CD4-positive, alpha-beta T cell treated with Interleukin-6 for 4 hours (primary cell): ENCODE results near the gene BRINP2.

Source experiments
- DNase-seq: peaks from one replicate; pipeline ENCODE4 v3.0.0-alpha.2; 2020; ENCODE audit warnings: mixed read lengths

Gene BRINP2

DNA sequence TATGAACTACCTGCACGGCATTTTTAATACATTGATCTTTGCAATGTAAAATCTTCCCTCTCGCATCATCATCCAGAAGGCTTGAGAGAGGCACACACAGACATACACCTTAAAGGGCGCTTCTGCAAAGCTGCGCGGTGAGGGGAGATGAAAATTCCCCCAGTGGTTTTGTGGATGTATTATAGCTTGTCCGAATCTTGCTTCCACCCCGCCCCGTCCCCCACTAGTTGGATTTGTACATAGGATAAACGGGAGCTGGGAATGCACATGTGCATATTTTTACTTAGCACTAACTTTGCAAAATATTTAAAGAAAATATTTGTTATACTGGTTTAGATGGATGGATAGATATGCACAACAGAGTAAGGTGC lies 5.7 kb upstream of the BRINP2 start:
- DNase-seq = no peak

GRCh38 chr1:177171536-177172123 lies 872 bp downstream of the BRINP2 start:
- DNase-seq = no peak

GRCh38 chr1:177172272-177172671 lies 1.5 kb downstream of the BRINP2 start:
- DNase-seq = no peak

GRCh38 chr1:177172866-177173265 lies 2.1 kb downstream of the BRINP2 start:
- DNase-seq = no peak

DNA sequence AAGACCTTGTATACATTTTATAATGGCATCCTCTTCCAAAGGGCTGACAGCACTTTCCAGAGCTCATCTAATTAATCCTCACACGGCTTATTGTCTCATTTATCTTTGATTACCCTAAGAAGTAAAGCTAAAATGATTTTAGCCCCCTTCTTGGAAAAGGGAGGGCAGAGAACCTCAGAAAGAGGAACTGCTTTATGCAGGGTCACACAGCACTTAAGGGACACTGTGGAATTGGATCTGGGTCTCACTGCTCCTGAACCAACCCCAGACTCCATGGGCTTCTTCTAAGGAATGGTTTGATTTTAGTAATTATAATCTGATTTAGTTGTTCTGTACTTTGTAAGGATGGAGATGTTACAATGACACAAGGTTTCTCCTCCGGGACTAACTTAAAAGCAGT lies 3.2 kb downstream of the BRINP2 start:
- DNase-seq = no peak

GRCh38 chr1:177174921-177175634 lies 4.3 kb downstream of the BRINP2 start:
- DNase-seq = no peak

DNA sequence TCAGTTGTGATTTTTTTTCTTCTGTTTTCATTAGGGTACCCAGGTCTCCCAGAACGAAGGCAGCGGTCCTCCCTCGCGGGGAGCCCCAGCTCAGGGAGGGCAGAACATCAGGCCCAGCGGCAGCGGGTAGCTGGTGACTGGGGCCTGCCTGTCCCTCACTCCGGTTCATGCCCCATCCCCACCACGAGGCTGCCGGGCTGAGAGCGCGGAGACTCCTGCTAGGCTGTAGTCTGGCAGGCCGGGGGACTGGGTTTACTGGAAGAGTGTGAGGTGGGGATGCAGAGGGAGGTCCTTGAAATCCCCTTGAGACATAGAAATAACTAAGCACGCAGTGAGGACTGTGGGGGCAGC lies 10.5 kb downstream of the BRINP2 start:
- DNase-seq = no peak

- no peak for DNase-seq
Measured at GRCh38 chr1:177181631-177182291, 11.0 kb downstream of the BRINP2 start.

- DNase-seq = no peak
Measured at GRCh38 chr1:177183836-177184235, 13.1 kb downstream of the BRINP2 start.

DNA sequence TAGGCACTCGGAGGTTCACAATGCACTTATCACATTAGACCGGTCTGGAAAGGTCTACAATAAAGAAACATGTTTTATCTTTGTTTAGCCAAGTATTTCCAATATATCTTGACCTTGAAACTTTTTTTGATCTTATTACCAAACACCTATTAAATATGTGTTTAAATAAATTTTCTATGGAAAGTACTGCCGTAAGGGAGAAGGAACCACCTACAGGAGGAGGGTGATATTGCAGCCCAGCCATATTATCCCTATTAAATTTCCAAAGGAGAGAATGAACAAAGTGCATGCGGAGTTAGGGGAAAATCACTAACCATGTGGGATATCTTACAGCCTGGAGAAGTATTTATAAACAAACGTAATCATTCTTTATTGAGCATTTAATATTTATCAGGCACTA lies 14.5 kb downstream of the BRINP2 start:
- no peak for DNase-seq

GRCh38 chr1:177186639-177187038 lies 15.9 kb downstream of the BRINP2 start:
- no peak for DNase-seq

- no peak for DNase-seq
Measured at GRCh38 chr1:177190308-177190970, 19.7 kb downstream of the BRINP2 start.

DNA sequence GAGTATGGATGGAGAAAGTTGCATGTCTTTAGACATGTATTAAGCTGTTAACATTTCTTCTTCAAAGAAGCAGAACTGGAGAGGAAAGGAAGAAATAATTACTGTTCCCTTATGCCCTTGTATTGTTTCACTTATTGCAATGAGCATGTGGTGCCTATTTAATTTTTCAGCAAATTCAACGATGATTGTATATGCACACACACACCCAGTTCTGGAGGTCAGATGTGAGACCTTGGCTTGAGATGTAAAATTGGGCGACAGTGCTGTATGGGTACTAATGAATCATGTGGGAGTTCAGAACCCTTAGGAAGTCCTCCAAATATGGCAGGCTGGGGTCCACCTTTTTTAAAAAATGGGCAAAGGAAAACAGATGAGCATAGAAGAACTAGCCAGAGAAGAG lies 27.5 kb downstream of the BRINP2 start:
- no peak for DNase-seq

GRCh38 chr1:177200290-177200689 lies 29.5 kb downstream of the BRINP2 start:
- DNase-seq = no peak

DNA sequence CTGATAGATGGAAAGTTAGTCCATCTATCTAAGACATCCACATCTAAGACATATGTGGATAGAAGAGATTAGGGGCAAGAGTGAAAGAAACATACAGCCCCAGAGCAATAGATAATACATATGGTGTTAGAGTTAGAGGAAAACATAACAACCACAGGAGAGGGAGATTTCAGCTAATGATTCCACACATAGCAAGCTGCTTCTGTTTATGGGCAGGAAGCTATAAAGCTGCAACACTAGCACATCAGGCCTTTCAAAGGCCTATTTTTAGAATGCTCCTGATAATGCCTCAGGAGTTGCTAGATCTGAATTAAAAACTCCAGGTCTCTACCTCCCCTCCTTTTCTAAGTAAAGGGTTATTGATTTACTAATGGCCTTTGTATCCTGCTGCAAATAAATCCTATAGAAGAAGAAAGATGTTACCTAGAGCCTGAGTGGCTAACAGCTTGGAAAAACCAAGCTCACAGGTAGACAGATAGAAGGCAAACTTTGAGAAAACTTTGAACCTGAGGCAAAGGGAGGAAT lies 36.1 kb downstream of the BRINP2 start:
- DNase-seq = no peak

DNA sequence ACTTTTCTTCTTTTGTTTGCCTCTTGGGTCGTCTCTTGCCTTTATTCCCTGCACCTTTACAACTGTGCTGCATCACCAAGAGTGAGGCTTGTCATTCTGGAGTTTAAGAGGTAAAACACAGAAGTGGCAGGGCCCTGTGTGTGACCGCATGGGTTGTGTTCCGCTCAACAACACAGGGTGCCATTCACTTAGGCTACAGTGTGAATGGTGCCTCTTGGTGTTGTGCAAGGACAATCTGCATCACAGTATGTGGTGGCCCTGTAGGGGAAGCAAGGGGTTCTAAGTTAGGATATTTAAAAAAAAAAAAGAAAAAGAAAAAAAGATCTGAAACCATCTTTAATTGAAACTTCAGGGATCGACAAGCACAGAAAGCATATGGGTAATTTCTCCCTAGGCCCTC lies 38.2 kb downstream of the BRINP2 start:
- no peak for DNase-seq

DNA sequence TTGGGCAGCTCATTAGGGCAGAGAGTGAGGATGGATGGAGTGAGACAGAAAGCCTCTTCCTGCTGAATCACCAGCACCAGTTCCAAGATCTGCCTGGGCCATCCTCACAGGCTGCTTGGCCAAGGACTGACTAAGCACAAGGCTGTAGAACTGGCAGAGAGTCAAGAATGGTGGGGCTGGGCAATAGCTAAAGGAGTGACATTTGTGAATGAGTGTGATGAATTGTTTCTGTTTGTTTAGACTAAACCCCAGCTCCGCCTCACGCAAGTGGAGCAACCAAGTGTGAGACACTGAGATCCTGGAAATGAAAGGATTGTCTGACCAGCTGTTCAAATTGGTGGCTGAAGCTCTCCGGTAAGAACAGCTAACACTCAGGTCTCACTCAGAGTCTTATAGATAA lies 38.6 kb downstream of the BRINP2 start:
- DNase-seq = no peak

- DNase-seq = no peak
Measured at GRCh38 chr1:177210071-177210470, 39.3 kb downstream of the BRINP2 start.

DNA sequence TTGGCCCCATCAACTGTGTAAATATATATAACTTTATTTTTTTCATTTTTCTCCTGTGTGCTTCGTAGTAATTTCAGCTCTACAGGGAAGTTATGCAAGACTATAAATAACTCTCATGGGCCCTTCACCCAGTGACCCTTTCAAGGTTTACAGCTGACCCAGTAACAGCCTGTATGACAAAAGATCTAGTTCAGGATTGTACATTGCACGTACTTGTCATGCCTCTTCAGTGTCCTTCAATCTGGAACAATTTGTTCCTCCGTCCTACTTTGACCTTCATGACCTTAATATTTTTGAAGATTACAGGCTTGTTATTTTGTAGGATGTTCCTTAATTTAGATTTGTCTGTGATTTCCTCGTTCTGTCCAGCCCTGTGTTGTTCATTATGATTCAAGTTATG lies 40.5 kb downstream of the BRINP2 start:
- no peak for DNase-seq

GRCh38 chr1:177216587-177217202 lies 45.9 kb downstream of the BRINP2 start:
- DNase-seq = no peak

GRCh38 chr1:177219554-177220458 lies 49.0 kb downstream of the BRINP2 start:
- DNase-seq = no peak

DNA sequence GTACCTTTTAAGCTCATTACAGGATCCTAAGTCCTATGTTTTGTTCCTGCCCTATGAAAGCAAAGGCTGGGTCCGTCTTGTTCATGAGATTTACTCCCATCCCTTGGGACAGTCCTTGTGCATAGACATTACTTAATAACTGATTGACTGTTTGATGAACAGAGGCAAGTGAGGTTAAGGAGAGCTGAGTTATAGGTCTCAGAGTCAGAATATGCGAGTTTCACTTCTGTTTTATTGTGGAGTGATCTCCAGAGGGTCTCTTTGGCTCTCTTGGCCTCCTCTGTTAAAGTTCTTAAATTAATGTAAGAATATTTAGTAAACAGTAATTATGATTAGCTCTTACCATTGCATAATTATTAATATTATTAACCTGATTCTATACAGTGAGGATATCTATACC lies 52.6 kb downstream of the BRINP2 start:
- DNase-seq = no peak
